ENCODE measurements around the gene CDH4. TPM values are rescaled to one million over a fixed set of nuclear protein-coding genes. Genes with fewer than 3 reads are reported as not detected.

CDH4 gene
- total RNA-seq, 1 donor from 2014 or later: 8.9 TPM

GRCh38 chr20:61521687-61522420 is 269.8 kb downstream of the CDH4 start:
- no peak overlapping the region for H3K27ac Mint-ChIP-seq (ENCODE audit: unreplicated experiment)
- H3K27me3 Mint-ChIP-seq (ENCODE audit: low read depth): no peaks in the 10 kb centered on the region
- TF ChIP-seq CTCF (conservative IDR thresholded peaks at IDR 0.05): no peak
- H3K4me3 Mint-ChIP-seq: no peak overlapping the region
- no peak for DNase-seq (ENCODE audit: low read depth, low spot score)
- peaks cover 7% of the 10 kb centered on the region for H3K9me3 Mint-ChIP-seq
- H3K4me1 Mint-ChIP-seq: peaks cover 15% of the 10 kb centered on the region
- H3K36me3 Mint-ChIP-seq (ENCODE audit: low read depth): peaks cover 5% of the 10 kb centered on the region

GRCh38 chr20:61522498-61523090 is 270.5 kb downstream of the CDH4 start:
- no peak for TF ChIP-seq CTCF (conservative IDR thresholded peaks at IDR 0.05)
- H3K27me3 Mint-ChIP-seq (ENCODE audit: low read depth): no peaks in the 10 kb centered on the region
- no peak overlapping the region for H3K27ac Mint-ChIP-seq (ENCODE audit: unreplicated experiment)
- no peak for DNase-seq (ENCODE audit: low read depth, low spot score)
- peaks cover 15% of the 10 kb centered on the region for H3K4me1 Mint-ChIP-seq
- H3K4me3 Mint-ChIP-seq: no peak overlapping the region
- peaks cover 5% of the 10 kb centered on the region for H3K36me3 Mint-ChIP-seq (ENCODE audit: low read depth)
- H3K9me3 Mint-ChIP-seq: peaks cover 7% of the 10 kb centered on the region

- Mint-ChIP-seq H3K27me3 (ENCODE audit: low read depth) (no peaks in the 10 kb centered on the region), H3K4me1 (peaks cover 15% of the 10 kb centered on the region), H3K27ac (ENCODE audit: unreplicated experiment) (peak overlapping the region; percentile 1), H3K36me3 (ENCODE audit: low read depth) (peaks cover 5% of the 10 kb centered on the region), H3K9me3 (peaks cover 7% of the 10 kb centered on the region), H3K4me3 (no peak overlapping the region)
- TF ChIP-seq CTCF (conservative IDR thresholded peaks at IDR 0.05): no peak
- no peak for DNase-seq (ENCODE audit: low read depth, low spot score)
Observed at GRCh38 chr20:61523145-61523544, 271.1 kb downstream of the CDH4 start.

- DNase-seq (ENCODE audit: low read depth, low spot score): no peak
- H3K27ac Mint-ChIP-seq (ENCODE audit: unreplicated experiment): no peak overlapping the region
- peaks cover 7% of the 10 kb centered on the region for H3K4me1 Mint-ChIP-seq
- no peak overlapping the region for H3K4me3 Mint-ChIP-seq
- H3K36me3 Mint-ChIP-seq (ENCODE audit: low read depth): no peaks in the 10 kb centered on the region
- H3K9me3 Mint-ChIP-seq: no peaks in the 10 kb centered on the region
- TF ChIP-seq CTCF (conservative IDR thresholded peaks at IDR 0.05): no peak
- H3K27me3 Mint-ChIP-seq (ENCODE audit: low read depth): no peaks in the 10 kb centered on the region
Observed at GRCh38 chr20:61524951-61525666, 273.0 kb downstream of the CDH4 start.

- no peaks in the 10 kb centered on the region for H3K36me3 Mint-ChIP-seq (ENCODE audit: low read depth)
- no peaks in the 10 kb centered on the region for H3K27me3 Mint-ChIP-seq (ENCODE audit: low read depth)
- H3K9me3 Mint-ChIP-seq: no peaks in the 10 kb centered on the region
- TF ChIP-seq CTCF (conservative IDR thresholded peaks at IDR 0.05): no peak
- DNase-seq (ENCODE audit: low read depth, low spot score): no peak
- no peak overlapping the region for H3K4me3 Mint-ChIP-seq
- no peak overlapping the region for H3K27ac Mint-ChIP-seq (ENCODE audit: unreplicated experiment)
- peaks cover 3% of the 10 kb centered on the region for H3K4me1 Mint-ChIP-seq
Observed at GRCh38 chr20:61525781-61526431, 273.8 kb downstream of the CDH4 start.

Measured in neural crest cell (in vitro differentiated cells).